HG02885 (cell line): ENCODE results near the gene CHAD.
A peak's percentile ranks its signal among the peaks of the same experiment; 100 is the strongest.

ENCODE experiments used
- ATAC-seq: cut with Tn5 transposase; IDR thresholded peaks from one replicate; pipeline ENCODE4 v1.9.1; 2021; ENCODE audit warnings: mild to moderate bottlenecking; ENCODE audit not compliant: unreplicated experiment, poor library complexity

Gene CHAD

DNA sequence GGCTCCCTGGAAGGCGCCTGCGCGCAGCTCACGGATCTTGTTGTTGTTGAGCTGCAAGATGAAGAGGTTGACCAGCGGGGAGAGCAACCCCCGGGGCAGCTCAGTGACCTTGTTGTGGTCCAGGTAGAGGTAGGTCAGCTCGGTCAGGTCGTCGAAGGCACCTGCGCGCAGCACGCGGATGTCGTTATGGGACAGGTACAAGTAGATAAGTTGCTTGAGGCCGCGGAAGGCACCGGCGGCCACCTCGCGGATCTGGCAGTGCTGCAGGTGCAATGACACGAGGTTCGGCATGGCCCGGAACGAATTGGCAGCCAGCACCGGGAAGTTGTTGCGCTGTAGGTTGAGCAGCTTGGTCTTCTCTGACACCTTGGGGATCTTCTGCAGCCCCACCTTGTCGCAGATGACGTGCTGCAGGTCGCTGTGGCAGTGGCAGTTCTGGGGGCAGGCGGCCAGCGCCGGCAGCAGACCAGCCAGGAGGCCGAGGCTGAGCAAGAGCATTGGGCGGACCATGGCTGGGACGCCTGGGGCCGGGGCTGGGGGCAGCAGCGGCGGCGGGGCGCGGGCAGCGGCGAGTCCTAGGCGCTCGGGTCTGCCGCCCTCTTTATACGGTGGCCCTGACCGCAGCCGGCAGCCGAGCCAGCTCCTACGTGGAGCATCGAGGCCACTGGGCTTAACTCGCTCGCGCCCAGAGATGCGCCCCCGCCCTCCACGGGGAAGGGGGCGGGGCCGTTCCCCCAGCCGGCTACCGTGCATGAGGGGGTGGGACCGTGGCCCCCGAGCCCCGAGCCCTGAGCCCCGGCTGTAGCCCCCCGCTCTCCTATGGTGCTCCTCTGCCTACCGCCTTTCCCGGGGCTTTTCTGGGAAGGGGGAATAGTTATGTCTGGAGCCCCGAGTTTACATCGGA, at the start of gene CHAD:
TSS of gene CHAD (minus strand) at position 577 of the 904 bp plus-strand sequence. CDS start at position 510, 67 bp downstream.
- ATAC-seq, result no peak

GRCh38 chr17:50517504-50518383, 49.1 kb upstream of the CHAD start:
- ATAC-seq, result no peak

GRCh38 chr17:50517011-50517410, 48.3 kb upstream of the CHAD start:
- no peak for ATAC-seq

DNA sequence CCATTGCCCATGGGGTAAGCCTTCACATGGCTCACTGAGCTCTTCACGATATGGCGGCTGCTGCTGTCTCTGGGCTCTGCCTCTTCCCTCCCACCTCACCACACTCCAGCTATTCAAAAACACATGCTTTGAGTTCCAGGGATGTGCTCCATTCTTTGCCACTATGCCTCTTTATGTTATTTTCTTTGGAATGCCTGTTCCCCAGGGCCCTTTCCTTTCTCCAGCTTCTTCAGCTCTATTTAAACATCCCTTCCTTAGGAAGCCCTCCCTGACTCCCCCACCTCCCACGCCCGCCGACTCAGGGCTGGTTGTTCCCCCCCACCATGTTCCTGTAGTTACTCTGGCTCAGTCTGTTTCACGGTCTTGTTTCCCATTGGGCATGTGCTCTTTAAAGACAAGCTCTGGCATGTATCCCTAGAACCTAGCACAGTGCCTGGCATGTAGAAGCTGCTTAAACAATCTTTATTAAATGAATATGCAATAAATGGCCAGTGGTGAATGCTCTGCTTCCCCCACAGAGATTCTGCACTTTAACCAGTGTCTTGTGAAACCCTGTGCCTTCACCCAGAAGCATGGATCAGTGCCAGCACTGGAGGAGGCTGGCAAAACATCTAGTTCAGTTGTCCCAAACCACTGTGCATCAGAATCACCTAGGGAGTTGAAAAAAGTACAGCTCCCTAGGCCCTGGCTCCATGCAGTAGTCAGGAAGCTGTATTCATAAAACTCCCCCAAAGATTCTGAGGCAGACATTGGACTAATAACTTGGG, 46.4 kb upstream of the CHAD start:
- no peak for ATAC-seq

DNA sequence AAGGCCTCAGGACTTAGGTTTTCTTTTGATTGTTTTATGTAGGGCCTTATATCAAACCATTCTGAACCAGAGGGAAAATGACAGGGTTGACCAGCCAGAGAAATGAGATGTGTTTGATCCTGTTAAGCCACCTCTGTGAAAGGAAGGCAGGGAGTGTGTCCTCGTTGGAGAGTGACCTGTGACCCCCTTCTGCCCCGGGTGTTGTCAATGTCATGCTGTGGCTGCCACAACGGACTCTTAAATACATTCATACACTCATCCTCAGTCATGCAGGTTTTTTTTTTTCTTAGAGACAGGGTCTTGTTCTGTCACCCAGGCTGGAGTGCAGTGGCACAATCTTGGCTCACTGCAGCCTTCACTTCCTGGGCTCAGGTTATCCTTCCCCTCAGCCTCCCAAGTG, 45.7 kb upstream of the CHAD start:
- no peak for ATAC-seq

DNA sequence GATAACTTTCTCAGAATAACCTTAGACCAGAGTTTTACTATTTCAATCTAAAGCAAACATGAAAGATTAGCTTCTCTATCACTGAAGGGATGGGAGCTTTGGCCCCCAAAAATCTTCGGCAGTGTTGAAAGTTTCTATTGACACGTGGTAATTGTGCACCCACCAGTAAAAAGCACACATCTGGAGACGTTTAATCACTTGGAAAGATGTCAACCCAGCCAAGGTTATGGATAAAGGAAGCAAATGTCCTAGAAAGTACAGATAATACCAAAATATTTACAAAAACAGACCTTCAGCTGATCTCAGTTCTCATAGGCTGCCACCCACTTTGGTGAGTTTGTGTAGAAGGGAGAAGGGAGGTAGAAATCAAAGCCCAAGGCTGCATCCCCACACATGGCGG, 44.8 kb upstream of the CHAD start:
- ATAC-seq, result no peak

DNA sequence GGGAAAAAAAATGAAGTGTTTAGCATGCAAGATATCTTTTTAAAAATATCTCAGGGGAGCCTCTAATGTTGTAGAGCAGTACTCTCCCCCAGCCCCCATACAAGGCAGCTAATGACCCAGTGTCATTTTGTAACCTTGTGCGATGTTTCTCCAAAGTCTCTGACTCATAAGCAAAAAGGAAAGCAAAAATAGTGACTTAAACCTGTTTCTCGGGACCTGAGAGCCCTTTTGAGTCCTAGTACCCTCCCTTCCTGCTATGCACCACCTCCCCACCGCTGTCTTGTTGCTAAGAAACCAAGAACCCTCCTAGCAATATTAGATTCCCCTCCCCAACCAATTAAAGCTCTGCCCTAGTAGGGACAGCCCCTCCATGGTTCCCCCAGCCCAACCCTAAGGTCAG, 42.4 kb upstream of the CHAD start:
- peak; percentile 69 for ATAC-seq

DNA sequence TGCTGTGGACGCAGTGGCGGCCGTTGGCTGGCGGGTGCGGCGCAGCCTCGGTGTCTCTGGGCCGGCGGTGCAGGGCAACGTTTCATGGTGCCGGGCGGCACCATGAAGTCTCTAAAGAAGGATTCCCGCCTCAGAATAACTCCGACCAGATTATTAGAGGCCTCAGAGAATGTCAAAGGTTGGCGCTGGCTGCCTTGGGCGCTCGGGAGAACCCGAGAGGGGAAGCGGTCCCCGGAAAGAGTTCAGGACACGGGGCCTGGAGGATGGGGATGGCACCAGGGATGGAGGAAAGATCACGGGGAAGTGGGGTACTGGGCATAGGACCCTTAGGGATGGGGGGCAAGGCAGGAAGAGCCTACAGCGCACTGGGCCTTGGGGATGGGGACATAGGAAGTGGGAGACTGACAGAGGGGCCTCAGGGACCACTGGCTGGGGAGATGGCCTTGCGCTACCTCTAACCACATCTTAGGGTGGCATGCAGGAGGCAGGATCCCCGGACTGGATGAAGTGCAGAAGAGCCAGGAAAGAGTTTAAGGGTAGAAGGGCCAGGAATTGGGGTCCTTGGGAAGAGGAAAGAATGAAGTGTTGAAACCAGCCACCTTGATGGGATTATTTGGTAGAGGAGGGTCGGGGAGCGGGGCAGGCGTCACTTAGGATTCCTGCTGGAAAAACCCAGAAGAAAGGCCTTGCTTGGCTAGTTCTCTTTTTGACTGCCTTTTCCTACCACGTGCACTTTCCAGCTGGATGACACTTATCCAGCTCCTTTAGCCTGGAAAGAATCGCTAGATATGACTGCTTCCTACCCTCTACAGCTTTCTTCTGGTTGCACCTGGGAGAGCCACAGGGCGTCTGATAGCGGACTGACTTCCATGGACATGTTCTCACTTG, 40.1 kb upstream of the CHAD start:
- no peak for ATAC-seq

GRCh38 chr17:50507871-50508572, 39.3 kb upstream of the CHAD start, which contains the start of gene MYCBPAP:
MYCBPAP (plus strand) TSS chr17:50508439; CDS start chr17:50508675, 236 bp downstream.
- ATAC-seq, result peak; percentile 64

- ATAC-seq, result no peak
Observed at GRCh38 chr17:50506298-50506697, 37.6 kb upstream of the CHAD start.

DNA sequence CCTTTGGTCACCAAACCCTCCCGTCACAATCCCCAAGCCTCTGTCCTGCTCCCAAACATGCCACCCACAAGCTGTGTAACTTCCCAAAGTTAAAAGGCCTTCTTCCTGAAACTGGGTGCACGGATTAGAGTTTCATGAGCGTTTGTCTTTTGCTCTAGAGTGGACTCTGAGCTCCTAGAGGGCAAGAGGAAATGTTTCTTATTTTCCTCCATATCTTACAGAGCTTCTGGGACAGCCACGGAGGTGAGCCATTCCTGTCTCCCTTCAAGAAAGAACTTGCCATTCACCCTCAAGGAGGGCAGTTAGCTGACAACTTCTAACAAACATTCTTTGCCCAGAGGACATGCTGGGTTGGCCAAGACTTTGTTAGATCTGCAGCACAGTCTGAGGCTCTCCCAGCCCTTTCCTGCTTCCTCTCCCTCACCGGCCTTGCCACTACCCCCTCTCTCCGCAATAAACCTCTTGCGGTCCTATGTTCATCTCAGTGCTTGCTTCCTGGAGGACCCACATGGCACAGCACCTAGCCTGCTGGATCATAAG, 37.0 kb upstream of the CHAD start:
- no peak for ATAC-seq

- no peak for ATAC-seq
Observed at GRCh38 chr17:50502301-50502990, 33.8 kb upstream of the CHAD start.

DNA sequence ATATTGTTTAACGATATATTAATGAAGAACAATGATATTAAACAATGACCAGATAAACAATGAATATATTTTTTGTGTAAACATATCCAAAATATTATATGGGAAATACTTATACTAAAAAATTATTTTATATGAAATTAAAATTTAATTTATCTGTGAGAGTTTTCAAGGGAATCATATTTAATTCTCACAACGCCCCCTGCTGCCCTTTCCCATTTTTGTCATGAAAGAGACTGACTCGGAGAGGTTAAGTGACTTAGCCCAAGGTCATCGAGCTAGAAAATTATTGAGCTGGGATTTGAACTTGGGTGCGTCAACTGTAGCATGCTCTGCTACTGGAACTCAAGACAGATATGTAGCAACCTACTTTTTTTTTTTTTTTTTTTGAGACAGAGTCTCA, 32.4 kb upstream of the CHAD start:
- no peak for ATAC-seq

GRCh38 chr17:50499721-50500120, 31.0 kb upstream of the CHAD start:
- no peak for ATAC-seq

DNA sequence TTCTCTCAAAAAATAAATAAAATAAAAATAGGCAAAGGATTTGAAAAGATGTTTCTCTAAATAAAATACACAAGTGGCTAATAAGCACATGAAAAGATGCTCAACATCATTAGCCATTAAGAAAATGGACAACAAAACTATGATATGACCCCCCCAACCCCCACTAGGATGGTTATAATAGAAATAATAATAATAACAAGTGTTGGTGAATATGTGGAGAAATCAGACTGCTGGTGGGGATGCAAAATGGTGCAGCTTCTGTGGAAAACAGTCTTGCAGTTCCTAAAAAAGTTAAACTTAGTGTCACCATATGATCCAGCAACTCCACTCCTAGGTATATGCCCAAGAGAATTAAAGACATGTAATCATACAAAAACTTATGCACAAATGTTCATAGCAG, 30.6 kb upstream of the CHAD start:
- no peak for ATAC-seq

DNA sequence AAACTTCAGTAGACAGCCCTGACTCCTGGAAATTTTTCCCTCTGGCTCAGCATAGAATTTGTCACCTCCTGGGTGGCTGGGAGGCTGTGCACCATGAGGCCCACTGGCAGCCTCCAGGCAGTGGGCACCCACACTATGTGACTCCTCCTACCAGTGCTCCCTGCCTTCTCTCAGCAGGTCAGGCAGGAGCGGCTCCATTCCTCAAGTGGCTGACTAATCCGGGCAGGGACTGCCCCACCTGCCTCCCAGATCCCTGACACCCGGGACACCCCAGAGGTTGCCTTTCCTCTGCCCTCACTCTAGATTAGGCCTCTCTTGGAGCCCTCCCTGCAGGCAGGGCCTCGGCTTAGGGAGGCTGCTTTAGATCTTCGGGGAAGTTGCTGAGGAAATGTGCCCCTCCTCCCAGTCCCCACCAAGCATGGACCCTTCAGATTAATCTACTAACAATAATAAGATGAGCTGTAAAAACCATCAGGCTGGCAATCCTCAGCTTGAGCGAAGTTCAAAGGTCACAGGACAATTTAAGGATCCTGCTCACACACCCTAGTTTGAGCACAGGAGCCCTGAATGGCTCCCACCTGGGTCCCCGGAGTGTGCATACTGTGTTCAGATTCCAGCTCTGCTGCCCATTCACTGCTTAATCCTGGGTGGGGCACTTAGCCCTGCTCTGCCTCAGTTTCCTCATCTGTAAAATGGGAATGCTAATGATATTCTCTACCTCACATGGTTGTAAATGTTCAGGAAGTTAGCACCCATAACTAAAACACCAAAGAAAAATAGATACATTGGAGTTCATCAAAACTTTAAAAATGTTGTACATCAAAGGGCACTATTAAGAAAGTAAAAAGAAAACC, 29.6 kb upstream of the CHAD start:
- no peak for ATAC-seq

DNA sequence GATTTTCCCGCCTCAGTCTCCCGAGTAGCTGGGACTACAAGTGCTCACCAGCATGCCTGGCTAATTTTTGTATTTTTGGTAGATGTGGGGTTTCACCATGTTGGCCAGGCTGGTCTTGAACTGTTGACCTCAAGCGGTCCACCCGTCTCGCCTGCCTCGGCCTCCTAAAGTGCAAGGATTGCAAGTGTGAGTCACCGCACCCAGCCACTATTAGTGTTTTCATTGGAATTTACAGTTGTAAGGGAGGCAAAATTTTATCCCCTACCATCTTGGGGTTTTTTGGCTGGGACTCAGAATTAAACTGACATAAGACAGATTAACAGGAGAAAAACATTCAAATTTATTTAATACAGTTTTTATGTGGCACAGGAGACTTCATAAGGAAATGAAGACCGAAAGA, 27.2 kb upstream of the CHAD start:
- ATAC-seq, result no peak
